ENCODE data around the gene PFDN1.

- TF ChIP-seq POLR2AphosphoS5 (IDR thresholded peaks at IDR 0.05) (no peak), CTCF (IDR thresholded peaks at IDR 0.05 in 8 of 11, conservative IDR thresholded peaks at IDR 0.05 in 3 of 11) (no peak)
Observed at GRCh38 chr5:140202078-140202477, 100.8 kb downstream of the PFDN1 start.

Measured in spleen (tissue), 7 donors.